Glomerular visceral epithelial cell (primary cell): ENCODE results near the gene POU5F1.
"Not testable (repeated sequence)": the region's sequence is repeated elsewhere in the genome, so short reads cannot be mapped to it uniquely, and the experiment has no call there.

Experiments used
- DNase-seq: peaks from one replicate; pipeline ENCODE4 v3.0.0-alpha.2; 2016; ENCODE audit errors: extremely low spot score

Gene POU5F1

GRCh38 chr6:31169123-31169857 lies 1.2 kb downstream of the POU5F1 start:
- DNase-seq = no peak

GRCh38 chr6:31168606-31169005 lies 1.9 kb downstream of the POU5F1 start:
- DNase-seq = no peak

- DNase-seq = no peak
Observed at GRCh38 chr6:31165986-31166385, 4.5 kb downstream of the POU5F1 start.

- DNase-seq = not testable (repeated sequence)
Observed at GRCh38 chr6:31165064-31165832, 5.2 kb downstream of the POU5F1 start.

- DNase-seq = not testable (repeated sequence)
Observed at GRCh38 chr6:31164475-31165063, 5.9 kb downstream of the POU5F1 start.

GRCh38 chr6:31163922-31164321 lies 6.6 kb downstream of the POU5F1 start:
- no peak for DNase-seq

- DNase-seq = no peak
Observed at GRCh38 chr6:31162463-31163165, 7.9 kb downstream of the POU5F1 start.

- no peak for DNase-seq
Observed at GRCh38 chr6:31161216-31162126, 9.0 kb downstream of the POU5F1 start.

GRCh38 chr6:31158863-31159855 lies 11.3 kb downstream of the POU5F1 start:
- peak; percentile 60 for DNase-seq

- DNase-seq = peak; percentile 100
Observed at GRCh38 chr6:31158140-31158862, 12.2 kb downstream of the POU5F1 start, which contains the start of gene TCF19. Gene TCF19, plus strand, starts transcription at chr6:31158589. Its CDS starts 881 bp downstream, at chr6:31159470.

GRCh38 chr6:31157513-31158139 lies 12.9 kb downstream of the POU5F1 start, which contains the start of gene CCHCR1:
Gene CCHCR1, minus strand, starts transcription at chr6:31157802. Its CDS starts 202 bp downstream, at chr6:31157600.
- DNase-seq = no peak

GRCh38 chr6:31156641-31157040 lies 13.8 kb downstream of the POU5F1 start:
- DNase-seq = no peak

GRCh38 chr6:31154436-31154835 lies 16.0 kb downstream of the POU5F1 start:
- DNase-seq = no peak

GRCh38 chr6:31152781-31153180 lies 17.7 kb downstream of the POU5F1 start:
- peak; percentile 69 for DNase-seq

GRCh38 chr6:31149827-31150447 lies 20.5 kb downstream of the POU5F1 start:
- no peak for DNase-seq

GRCh38 chr6:31145386-31145785 lies 25.1 kb downstream of the POU5F1 start:
- DNase-seq = no peak

GRCh38 chr6:31144970-31145340 lies 25.5 kb downstream of the POU5F1 start:
- no peak for DNase-seq
